Neural progenitor cell (in vitro differentiated cells): Measurements from ENCODE around the gene SEL1L3.

Experiments used
- EZH2phosphoT487 ChIP-seq: fragments of 200-600 bp; sonication (generic); IDR thresholded peaks from 2 replicates; pipeline ENCODE4 v1.6.1; 2017; ENCODE audit warnings: antibody characterized with exemption
- TF ChIP-seq, protein P1 (sequence below): fragments of 200-600 bp; sonication (generic); IDR thresholded peaks from 2 replicates; pipeline ENCODE4 v1.5.1; 2017; ENCODE audit warnings: antibody characterized with exemption, mild to moderate bottlenecking

DNA sequence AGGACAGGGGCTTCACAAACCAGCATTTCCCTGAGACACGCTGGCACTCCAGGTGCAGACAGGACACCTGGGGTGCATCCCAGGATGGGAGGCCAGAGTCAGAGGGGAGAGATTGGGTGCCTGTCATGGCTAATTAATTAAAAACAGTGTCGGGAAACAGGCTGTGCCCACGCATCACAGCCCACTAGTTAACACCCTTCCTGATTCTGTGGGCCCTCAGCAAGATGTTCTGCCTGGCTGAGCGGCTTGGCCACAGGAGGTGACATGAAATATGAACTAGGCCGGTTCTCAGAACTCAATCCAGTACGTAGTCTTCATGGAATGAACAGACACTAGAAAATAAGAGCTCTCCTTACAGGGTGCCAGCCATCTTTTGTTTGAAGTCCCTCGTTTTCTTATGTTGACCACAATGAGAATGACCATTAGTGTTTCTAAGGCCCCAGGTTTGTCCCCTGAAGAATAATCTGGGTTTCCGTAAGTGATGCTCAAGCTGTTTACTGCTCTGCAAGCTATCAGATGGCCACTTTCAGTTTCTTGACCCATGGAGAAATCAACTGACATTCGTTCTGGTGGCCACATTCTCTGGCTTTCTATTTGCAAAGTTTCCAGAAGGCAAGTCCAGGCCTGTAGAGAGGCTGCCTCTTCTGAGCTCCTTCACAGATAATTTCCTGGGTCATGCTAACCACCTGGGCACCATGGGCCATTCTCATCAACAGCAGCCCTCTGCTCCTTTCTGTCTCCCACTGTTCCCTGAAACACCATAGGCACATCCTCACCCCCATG is 134.9 kb downstream of the SEL1L3 start:
- TF ChIP-seq, protein P1, sequence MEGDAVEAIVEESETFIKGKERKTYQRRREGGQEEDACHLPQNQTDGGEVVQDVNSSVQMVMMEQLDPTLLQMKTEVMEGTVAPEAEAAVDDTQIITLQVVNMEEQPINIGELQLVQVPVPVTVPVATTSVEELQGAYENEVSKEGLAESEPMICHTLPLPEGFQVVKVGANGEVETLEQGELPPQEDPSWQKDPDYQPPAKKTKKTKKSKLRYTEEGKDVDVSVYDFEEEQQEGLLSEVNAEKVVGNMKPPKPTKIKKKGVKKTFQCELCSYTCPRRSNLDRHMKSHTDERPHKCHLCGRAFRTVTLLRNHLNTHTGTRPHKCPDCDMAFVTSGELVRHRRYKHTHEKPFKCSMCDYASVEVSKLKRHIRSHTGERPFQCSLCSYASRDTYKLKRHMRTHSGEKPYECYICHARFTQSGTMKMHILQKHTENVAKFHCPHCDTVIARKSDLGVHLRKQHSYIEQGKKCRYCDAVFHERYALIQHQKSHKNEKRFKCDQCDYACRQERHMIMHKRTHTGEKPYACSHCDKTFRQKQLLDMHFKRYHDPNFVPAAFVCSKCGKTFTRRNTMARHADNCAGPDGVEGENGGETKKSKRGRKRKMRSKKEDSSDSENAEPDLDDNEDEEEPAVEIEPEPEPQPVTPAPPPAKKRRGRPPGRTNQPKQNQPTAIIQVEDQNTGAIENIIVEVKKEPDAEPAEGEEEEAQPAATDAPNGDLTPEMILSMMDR: no peak
- TF ChIP-seq EZH2phosphoT487: no peak
